CD14-positive monocyte (primary cell): ENCODE data around the gene CPSF3. TPM values are rescaled to one million over a fixed set of nuclear protein-coding genes. Genes with fewer than 3 reads are reported as not detected.

ENCODE experiments used
- DNase-seq, 3 donors: peaks; one replicate each; pipeline ENCODE4 v3.0.0-alpha.2; 2011 to 2022
- H2AFZ ChIP-seq: 2 replicates; pipeline ENCODE4 v1.6.0; 2012; ENCODE audit warnings: mild to moderate bottlenecking, low read depth, low read length, inconsistent platforms; ENCODE audit not compliant: insufficient read depth, poor library complexity, severe bottlenecking
- H3K27ac ChIP-seq, 2 donors: 1 replicate in 1 of 2; 2 replicates in 1 of 2; pipeline ENCODE4 v1.5.1; 2012 to 2013; ENCODE audit warnings: low read length in 2 of 2, control low read depth in 1 of 2, inconsistent platforms in 1 of 2, low read depth in 1 of 2, mild to moderate bottlenecking in 1 of 2
- H3K27me3 ChIP-seq, 2 donors: one replicate each; pipeline versions ENCODE4 v1.6.0 to v1.6.1; 2011 to 2013; ENCODE audit warnings: low read length in 2 of 2; ENCODE audit not compliant: control insufficient read depth in 2 of 2, insufficient read depth in 2 of 2
- H3K36me3 ChIP-seq, 2 donors: replicated peaks in 1 of 2; 1 replicate in 1 of 2; 2 replicates in 1 of 2; pipeline versions ENCODE4 v1.5.1 to v1.6.1; 2012 to 2013; ENCODE audit warnings: low read length in 2 of 2, control low read depth in 1 of 2, inconsistent platforms in 1 of 2, mild to moderate bottlenecking in 1 of 2; ENCODE audit not compliant: insufficient read depth in 2 of 2, control insufficient read depth in 1 of 2
- H3K4me1 ChIP-seq, 2 donors: 1 replicate in 1 of 2; 2 replicates in 1 of 2; pipeline versions ENCODE4 v1.5.1 to v1.6.1; 2012 to 2013; ENCODE audit warnings: low read length in 2 of 2, control low read depth in 1 of 2, inconsistent platforms in 1 of 2, mild to moderate bottlenecking in 1 of 2, moderate library complexity in 1 of 2; ENCODE audit not compliant: insufficient read depth in 2 of 2, control insufficient read depth in 1 of 2
- H3K4me2 ChIP-seq: replicated peaks from 2 replicates; pipeline ENCODE3; 2012; ENCODE audit warnings: low read length, moderate library complexity, mild to moderate bottlenecking; ENCODE audit not compliant: poor library complexity, severe bottlenecking; ENCODE audit errors: extremely low read depth
- H3K4me3 ChIP-seq, 3 experiments: fragments of 200-600 bp in 1 of 3; sonication (generic) in 1 of 3; replicated peaks in 1 of 3; 1 replicate in 2 of 3; 2 replicates in 1 of 3; pipeline ENCODE4 v1.5.1; 2011 to 2013; ENCODE audit warnings: low read length in 3 of 3, mild to moderate bottlenecking in 3 of 3, control low read depth in 2 of 3, low read depth in 2 of 3, inconsistent platforms in 1 of 3, moderate library complexity in 1 of 3
- H3K79me2 ChIP-seq: 2 replicates; pipeline ENCODE4 v1.6.0; 2012; ENCODE audit warnings: mild to moderate bottlenecking, control low read depth, inconsistent platforms, low read length, moderate library complexity; ENCODE audit not compliant: insufficient read depth
- H3K9ac ChIP-seq: 2 replicates; pipeline ENCODE4 v1.6.0; 2017; ENCODE audit warnings: low read length, mild to moderate bottlenecking; ENCODE audit not compliant: insufficient read depth, poor library complexity, severe bottlenecking
- H3K9me3 ChIP-seq, 2 donors: replicated peaks in 1 of 2; 1 replicate in 1 of 2; 2 replicates in 1 of 2; pipeline versions ENCODE4 v1.5.1 to v1.6.1; 2012 to 2013; ENCODE audit warnings: low read length in 2 of 2, control low read depth in 1 of 2; ENCODE audit not compliant: control insufficient read depth in 1 of 2, insufficient read depth in 1 of 2
- H4K20me1 ChIP-seq: 2 replicates; pipeline ENCODE4 v1.6.0; 2012; ENCODE audit warnings: mild to moderate bottlenecking, low read length, control low read depth, moderate library complexity; ENCODE audit not compliant: insufficient read depth
- H3K27ac Mint-ChIP-seq, 7 donors: one replicate each; pipeline ENCODE4 v1.8.0; 2020; ENCODE audit warnings: mild to moderate bottlenecking in 7 of 7, mixed read lengths in 7 of 7, moderate library complexity in 6 of 7, inconsistent platforms in 2 of 7
- H3K27me3 Mint-ChIP-seq, 3 donors: one replicate each; pipeline ENCODE4 v1.8.0; 2021 to 2022; ENCODE audit warnings: low read depth in 3 of 3, mild to moderate bottlenecking in 3 of 3, mixed read lengths in 3 of 3, moderate library complexity in 3 of 3, inconsistent platforms in 1 of 3
- H3K36me3 Mint-ChIP-seq, 2 donors: one replicate each; pipeline ENCODE4 v1.8.0; 2020; ENCODE audit warnings: mixed read lengths in 2 of 2, inconsistent platforms in 1 of 2, mild to moderate bottlenecking in 1 of 2
- H3K4me1 Mint-ChIP-seq: one replicate; pipeline ENCODE4 v1.8.0; 2020; ENCODE audit warnings: mild to moderate bottlenecking, mixed read lengths
- H3K4me3 Mint-ChIP-seq, 2 donors: one replicate each; pipeline ENCODE4 v1.8.0; 2020; ENCODE audit warnings: mild to moderate bottlenecking in 2 of 2, mixed read lengths in 2 of 2, moderate library complexity in 1 of 2
- H3K9me3 Mint-ChIP-seq, 7 donors: one replicate each; pipeline ENCODE4 v1.8.0; 2020 to 2022; ENCODE audit warnings: mixed read lengths in 7 of 7, mild to moderate bottlenecking in 6 of 7, moderate library complexity in 6 of 7, inconsistent platforms in 2 of 7
- WGBS: methylation state at CpG from one replicate; pipeline ENCODE4 v1.1.5; 2013; ENCODE audit warnings: missing lambda C conversion rate; ENCODE audit not compliant: insufficient coverage; 5-methylcytosine and 5-hydroxymethylcytosine counted together
- intact Hi-C, 2 donors: fragments of 100-400 bp; cut with micrococcal nuclease; formaldehyde crosslinking; loops; one replicate each; pipeline versions ENCODE4 v1.15.0 to v1.15.1; 2023
- polyA plus RNA-seq, 3 donors: library from polyadenylated mRNA; depleted of rRNA in 1 of 3; unstranded in 2 of 3; stranded (reverse) in 1 of 3; fragments of 300-500 nt in 2 of 3; fragments of >200 nt in 1 of 3; fragmentation: Illumina TruSeq in 2 of 3; gene quantifications; 1 replicate in 2 of 3; 2 replicates in 1 of 3; pipeline ENCODE4 v1.2.3, GENCODE V29; 2012 to 2021
- TF ChIP-seq, protein P1 (sequence below): fragments of 200-600 bp; IDR thresholded peaks from one replicate; pipeline ENCODE4 v1.8.0; 2022; ENCODE audit warnings: antibody characterized with exemption, mild to moderate bottlenecking

The CPSF3 gene
- polyA plus RNA-seq, 3 donors: 17.2 to 34.0 (median 26.6) TPM

DNA sequence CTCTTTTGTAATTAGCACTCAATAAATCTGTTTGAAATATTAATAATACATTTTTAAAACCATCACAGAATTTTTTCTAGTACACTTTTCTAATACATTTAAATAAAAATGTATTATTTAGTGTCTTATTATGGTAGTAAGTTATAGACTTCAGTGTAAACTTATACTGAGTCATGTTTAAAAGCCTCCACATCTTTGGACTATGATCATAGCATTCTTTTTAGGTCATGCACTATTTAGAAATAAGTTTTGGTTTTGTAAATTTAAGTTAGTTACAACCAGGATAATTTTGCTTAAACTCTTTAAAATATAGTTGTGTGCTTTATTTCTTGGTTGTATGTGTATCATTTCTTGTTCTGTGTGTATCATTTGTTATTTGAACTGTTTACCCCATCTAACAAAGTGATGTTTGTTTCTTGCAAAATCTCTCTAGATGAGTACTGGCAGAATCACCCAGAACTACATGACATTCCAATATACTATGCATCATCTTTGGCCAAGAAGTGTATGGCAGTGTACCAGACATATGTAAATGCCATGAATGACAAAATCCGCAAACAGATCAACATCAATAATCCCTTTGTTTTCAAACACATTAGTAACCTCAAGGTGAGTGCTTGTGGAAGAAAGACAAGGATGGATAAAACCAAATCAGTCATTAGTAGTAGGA, 16.7 kb downstream of the CPSF3 start:
- Histone ChIP-seq H3K36me3 (peaks cover 79 to 95% of the 10 kb centered on the region in 2 donors), H3K4me3 (no peak overlapping the region), H3K79me2 (no peaks in the 10 kb centered on the region), H3K4me2 (no peak overlapping the region), H3K27me3 (no peaks in the 10 kb centered on the region), H3K4me1 (no peaks in the 10 kb centered on the region), H3K27ac (no peak overlapping the region), H3K9ac (no peak overlapping the region), H4K20me1 (no peaks in the 10 kb centered on the region), H3K9me3 (no peaks in the 10 kb centered on the region), H2AFZ (no peak overlapping the region)
- TF ChIP-seq, protein P1, sequence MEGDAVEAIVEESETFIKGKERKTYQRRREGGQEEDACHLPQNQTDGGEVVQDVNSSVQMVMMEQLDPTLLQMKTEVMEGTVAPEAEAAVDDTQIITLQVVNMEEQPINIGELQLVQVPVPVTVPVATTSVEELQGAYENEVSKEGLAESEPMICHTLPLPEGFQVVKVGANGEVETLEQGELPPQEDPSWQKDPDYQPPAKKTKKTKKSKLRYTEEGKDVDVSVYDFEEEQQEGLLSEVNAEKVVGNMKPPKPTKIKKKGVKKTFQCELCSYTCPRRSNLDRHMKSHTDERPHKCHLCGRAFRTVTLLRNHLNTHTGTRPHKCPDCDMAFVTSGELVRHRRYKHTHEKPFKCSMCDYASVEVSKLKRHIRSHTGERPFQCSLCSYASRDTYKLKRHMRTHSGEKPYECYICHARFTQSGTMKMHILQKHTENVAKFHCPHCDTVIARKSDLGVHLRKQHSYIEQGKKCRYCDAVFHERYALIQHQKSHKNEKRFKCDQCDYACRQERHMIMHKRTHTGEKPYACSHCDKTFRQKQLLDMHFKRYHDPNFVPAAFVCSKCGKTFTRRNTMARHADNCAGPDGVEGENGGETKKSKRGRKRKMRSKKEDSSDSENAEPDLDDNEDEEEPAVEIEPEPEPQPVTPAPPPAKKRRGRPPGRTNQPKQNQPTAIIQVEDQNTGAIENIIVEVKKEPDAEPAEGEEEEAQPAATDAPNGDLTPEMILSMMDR: no peak
- Mint-ChIP-seq H3K27me3 (no peaks in the 10 kb centered on the region), H3K9me3 (no peaks in the 10 kb centered on the region), H3K4me1 (no peaks in the 10 kb centered on the region), H3K36me3 (peaks cover 66 to 85% of the 10 kb centered on the region in 2 donors), H3K27ac (no peak overlapping the region), H3K4me3 (no peak overlapping the region)
- intact Hi-C loops: no loop called here
- no CpG with 5 or more reads among the region's 1 CpG for WGBS
- no peak for DNase-seq

DNA sequence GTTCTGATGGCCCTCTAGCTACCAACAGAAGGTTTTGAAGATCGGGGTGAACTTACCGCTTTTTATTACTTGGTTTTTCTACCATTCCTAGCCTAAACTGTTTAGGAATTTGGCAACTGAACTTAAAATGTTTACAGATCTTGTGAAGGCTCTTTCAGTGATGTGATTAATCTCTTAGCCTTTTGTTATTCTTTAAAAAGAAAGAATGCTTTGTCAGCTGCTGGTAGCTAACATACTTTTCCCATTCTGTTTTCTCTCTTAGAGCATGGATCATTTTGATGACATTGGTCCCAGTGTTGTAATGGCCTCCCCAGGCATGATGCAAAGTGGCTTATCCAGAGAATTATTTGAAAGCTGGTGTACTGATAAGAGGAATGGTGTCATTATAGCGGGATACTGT, 18.1 kb downstream of the CPSF3 start:
- H3K9ac ChIP-seq: no peak overlapping the region
- H3K27me3 ChIP-seq: no peaks in the 10 kb centered on the region
- Mint-ChIP-seq H3K9me3 (no peaks in the 10 kb centered on the region), H3K36me3 (peaks cover 70 to 83% of the 10 kb centered on the region in 2 donors), H3K27me3 (no peaks in the 10 kb centered on the region), H3K27ac (no peak overlapping the region), H3K4me3 (no peak overlapping the region), H3K4me1 (no peaks in the 10 kb centered on the region)
- H3K4me2 ChIP-seq: no peak overlapping the region
- TF ChIP-seq, protein P1: no peak
- intact Hi-C loops: no loop called here
- DNase-seq: no peak
- WGBS: 100% methylated on average over 1 of the region's 3 CpGs
- no peaks in the 10 kb centered on the region for H3K9me3 ChIP-seq
- H3K79me2 ChIP-seq: no peaks in the 10 kb centered on the region
- H2AFZ ChIP-seq: no peak overlapping the region
- H3K36me3 ChIP-seq: peaks cover 84 to 95% of the 10 kb centered on the region in 2 donors
- H3K4me1 ChIP-seq: no peaks in the 10 kb centered on the region
- H3K27ac ChIP-seq: no peak overlapping the region
- no peaks in the 10 kb centered on the region for H4K20me1 ChIP-seq
- no peak overlapping the region for H3K4me3 ChIP-seq
